HG03280 (cell line): Measurements from ENCODE around the gene DYNLT3.

Source experiments
- ATAC-seq: cut with Tn5 transposase; IDR thresholded peaks from one replicate; pipeline ENCODE4 v1.9.1; 2021; ENCODE audit warnings: mild to moderate bottlenecking, moderate library complexity; ENCODE audit not compliant: unreplicated experiment

Gene DYNLT3, protein sequence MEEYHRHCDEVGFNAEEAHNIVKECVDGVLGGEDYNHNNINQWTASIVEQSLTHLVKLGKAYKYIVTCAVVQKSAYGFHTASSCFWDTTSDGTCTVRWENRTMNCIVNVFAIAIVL

DNA sequence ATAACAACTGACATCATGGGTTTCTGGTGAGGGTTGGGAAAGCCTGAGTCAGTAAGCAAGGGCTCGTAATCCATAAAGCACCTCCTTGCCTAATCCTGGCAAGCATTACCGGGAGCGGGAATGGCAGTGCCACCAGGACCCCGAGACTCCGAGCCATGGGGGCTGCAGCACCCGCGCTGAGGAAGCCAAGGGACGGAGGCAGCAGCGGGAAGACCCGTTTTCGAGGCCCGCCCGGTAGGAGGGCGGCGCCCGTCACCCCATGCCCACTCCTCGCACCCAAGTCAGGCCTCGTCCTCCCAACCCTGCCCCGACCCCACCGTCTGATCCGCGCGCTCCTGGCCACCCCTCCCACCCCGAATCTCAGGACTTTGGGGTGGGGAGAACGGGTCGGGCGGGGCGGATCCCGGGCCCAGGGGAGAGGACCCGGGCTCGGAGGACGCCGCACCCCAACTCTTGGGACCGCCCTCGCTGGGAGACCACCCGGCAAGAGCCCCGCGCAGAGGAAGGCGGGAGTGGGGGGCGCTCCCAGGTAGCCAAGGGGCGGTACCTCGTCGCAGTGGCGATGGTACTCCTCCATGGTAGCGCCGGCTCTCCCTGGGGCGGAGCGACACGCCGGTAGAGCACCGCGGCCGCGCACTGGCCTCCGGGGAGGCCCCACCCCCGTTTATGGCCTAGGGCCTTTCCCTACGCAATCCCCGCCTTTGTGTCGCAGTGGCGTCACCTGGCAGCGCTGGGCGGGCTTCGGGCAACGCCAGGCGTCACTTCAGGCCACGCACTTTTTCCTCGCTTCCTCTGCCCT, at the start of gene DYNLT3:
DYNLT3 (minus strand) TSS at position 638 of the 799 bp plus-strand sequence; CDS start at position 577, 61 bp downstream.
- ATAC-seq = peak; percentile 99

- ATAC-seq = no peak
These were observed 49.1 kb upstream of the DYNLT3 start for GRCh38 chrX:37896511-37896890.

DNA sequence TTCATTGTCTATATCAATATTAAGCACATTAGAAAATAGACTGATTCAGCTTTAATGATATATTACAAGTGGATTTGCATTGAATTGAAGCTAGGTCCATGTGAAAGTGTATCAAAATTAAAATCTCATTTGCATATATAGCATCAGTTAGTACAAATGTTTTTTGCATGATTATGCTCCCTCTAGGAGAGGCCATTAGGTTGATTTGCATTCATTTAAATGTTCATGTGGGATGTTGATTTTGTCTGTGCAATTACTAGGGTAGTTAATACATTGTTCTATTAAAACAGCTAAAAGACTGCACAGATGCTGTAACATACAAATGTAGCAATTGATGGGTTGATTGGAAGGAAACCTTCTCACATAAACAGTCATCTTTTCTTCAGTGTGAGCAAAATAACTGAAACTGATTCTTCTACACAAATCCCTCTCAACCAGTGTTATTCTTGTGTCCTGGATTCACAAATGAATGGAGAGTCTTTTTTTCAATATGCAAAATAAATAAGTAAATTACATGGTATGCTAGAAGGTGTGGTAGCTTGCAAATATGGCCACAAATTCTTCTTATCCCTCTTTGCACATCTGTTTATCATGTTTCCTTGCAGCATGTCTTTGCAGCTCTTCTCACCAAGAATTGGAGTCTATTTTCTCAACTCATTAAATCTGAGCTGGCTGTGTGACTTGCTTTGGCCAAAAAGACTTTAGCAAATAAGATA, 48.6 kb upstream of the DYNLT3 start:
- ATAC-seq = no peak

- ATAC-seq = no peak
These were observed 47.4 kb upstream of the DYNLT3 start for GRCh38 chrX:37894725-37895124.

- no peak for ATAC-seq
These were observed 40.6 kb upstream of the DYNLT3 start for GRCh38 chrX:37888010-37888409.

GRCh38 chrX:37887347-37887746, 40.0 kb upstream of the DYNLT3 start:
- no peak for ATAC-seq

DNA sequence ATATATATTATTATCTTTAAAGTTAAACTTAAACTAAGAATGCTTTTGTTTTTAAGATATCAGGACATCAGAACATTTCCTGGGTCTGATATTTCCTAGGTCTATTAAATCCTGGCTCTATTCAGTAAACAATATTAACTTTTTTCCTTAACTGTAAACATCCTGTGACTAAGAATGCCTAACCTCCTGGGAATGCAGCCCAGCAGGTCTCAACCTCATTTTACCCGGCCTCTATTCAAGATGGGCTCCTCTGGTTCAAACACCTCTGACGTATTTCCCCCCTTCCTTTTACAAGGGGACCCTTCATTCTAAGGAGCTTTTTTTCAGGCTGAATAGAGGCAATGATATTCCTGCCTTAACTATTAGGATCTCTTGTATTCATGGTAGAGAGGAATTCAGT, 35.8 kb upstream of the DYNLT3 start:
- ATAC-seq = no peak

GRCh38 chrX:37879692-37880091, 32.3 kb upstream of the DYNLT3 start:
- no peak for ATAC-seq

- ATAC-seq = no peak
These were observed 29.3 kb upstream of the DYNLT3 start for GRCh38 chrX:37876716-37877115.

DNA sequence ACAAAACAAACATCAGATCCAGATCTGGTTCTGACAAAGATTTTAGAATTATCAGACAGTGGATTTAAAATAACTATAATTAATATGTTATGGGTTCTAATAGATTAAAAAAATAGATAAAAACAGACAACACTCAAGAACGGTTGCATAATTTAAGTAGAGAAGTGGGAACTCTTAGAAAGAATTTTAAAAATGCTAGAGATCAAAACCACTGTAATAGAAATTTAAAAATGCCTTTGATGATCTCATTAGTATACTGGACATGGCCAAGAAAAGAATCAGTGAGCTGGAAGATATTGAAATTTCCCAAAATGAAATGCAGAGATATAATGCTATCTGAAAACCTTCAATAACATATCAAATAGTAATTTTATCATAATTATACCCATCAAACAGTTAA, 28.3 kb upstream of the DYNLT3 start:
- ATAC-seq = no peak

DNA sequence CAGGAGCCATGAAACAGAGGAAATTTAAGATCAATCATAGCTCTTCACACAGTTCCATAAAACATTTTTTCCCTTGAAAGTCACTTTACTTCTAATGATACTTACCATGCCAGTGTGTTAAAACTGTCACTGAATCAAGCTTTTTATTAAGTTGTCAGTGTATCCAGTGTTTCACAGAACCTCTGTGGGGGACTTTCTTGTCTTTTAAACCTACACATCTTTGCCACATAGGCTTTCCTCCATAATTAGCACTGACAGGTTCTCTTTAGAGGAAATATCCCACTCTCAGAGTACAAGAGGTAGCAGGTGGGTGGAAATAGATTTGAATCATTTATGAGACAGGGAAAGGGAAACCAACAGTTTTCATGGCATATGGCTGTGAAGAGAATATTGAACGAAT, 25.8 kb upstream of the DYNLT3 start:
- ATAC-seq = no peak

DNA sequence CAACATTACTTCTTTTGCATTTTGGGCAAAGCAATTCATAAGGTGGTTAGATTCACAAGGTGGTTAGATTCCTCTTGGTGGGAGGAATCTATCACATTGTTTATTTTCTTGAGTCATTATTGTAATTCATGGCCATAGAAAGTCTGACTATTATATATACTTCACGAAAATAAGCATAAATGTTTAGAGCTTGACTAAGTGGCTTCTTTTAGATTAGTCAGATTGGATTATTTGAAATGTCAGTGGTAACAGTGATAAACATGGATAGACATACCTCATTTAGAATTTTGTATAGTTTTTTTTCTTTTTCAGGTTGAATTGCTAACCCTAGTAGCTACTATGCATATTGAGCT, 24.9 kb upstream of the DYNLT3 start:
- no peak for ATAC-seq

- ATAC-seq = no peak
These were observed 24.4 kb upstream of the DYNLT3 start for GRCh38 chrX:37871626-37872302.

- ATAC-seq = no peak
These were observed 20.3 kb upstream of the DYNLT3 start for GRCh38 chrX:37867536-37868153.

DNA sequence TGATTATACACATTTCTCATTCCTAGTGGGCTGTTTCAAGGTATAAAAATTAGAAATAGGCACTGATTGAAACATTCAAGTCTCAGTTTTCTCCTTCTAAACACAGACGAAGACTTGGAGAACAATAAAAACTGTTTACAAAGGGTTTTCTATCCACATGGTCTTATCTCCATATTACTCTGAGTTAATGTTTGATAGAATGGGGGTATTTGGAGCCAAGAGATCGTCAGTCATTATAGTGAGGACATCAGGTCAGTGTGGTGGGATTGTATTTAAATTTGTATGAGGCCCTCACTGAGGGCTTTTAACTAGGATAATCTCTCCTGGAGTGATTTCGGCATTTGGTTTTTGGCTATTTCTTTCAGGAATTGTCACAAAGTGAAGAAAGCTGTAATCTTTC, 16.4 kb upstream of the DYNLT3 start:
- no peak for ATAC-seq

GRCh38 chrX:37862851-37863250, 15.5 kb upstream of the DYNLT3 start:
- no peak for ATAC-seq

GRCh38 chrX:37860721-37861120, 13.3 kb upstream of the DYNLT3 start:
- ATAC-seq = no peak

- ATAC-seq = no peak
These were observed 7.4 kb upstream of the DYNLT3 start for GRCh38 chrX:37854748-37855147.

GRCh38 chrX:37854148-37854547, 6.8 kb upstream of the DYNLT3 start:
- no peak for ATAC-seq

DNA sequence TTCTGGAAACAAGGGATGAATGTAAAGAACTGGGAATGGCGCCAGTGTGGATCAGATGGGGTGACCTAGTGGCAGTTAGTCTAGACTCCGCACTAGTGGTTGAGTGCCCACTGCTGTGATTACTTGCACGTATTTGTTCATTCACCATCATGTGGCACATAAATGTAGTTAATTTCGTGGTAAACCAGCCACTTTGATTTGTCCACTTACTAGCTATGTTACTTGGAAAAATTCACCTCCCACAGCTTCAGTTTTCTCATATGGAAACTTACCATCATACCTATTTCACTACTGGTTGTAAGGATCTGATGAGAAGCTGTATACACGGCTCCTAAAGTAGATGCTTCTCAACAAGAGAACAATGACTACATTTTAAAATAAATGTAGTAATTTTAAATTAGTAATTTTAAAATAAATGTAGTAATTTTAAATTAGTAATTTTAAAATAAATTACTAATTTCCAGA, 394 bp upstream of the DYNLT3 start:
- ATAC-seq = no peak

GRCh38 chrX:37846558-37846933, 825 bp downstream of the DYNLT3 start:
- ATAC-seq = no peak
